ENCODE data around the gene MRPL36.
"Not testable (repeated sequence)": the region's sequence is repeated elsewhere in the genome, so short reads cannot be mapped to it uniquely, and the experiment has no call there.

The MRPL36 gene

GRCh38 chr5:1795506-1795905 is 4.1 kb downstream of the MRPL36 start:
- DNase-seq, result no peak

DNA sequence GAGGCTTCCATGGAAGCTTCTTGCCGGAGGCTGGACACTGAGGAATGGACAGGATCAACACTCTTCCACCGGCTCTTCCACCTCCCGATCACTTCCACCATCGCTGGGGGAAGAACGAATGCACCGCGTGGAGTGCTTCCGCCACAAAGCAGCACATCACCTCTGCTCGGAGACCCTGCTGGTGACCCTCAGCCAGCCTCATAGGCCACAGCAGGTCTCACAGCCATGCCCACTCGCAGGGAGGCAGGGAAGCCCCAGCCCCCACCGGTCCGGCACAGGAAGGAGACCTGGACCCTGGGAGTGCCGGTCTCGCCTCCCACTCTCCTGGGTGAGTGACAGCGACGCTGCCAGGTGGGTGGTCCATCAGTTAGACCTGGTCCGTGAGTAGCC is 4.7 kb downstream of the MRPL36 start:
- DNase-seq, result no peak

- no peak for DNase-seq
Observed at GRCh38 chr5:1793966-1794900, 5.4 kb downstream of the MRPL36 start.

GRCh38 chr5:1793301-1793740 is 6.3 kb downstream of the MRPL36 start:
- no peak for DNase-seq

GRCh38 chr5:1792842-1793266 is 6.8 kb downstream of the MRPL36 start:
- no peak for DNase-seq

- no peak for DNase-seq
Observed at GRCh38 chr5:1791176-1791575, 8.5 kb downstream of the MRPL36 start.

GRCh38 chr5:1789834-1790471 is 9.7 kb downstream of the MRPL36 start:
- no peak for DNase-seq

GRCh38 chr5:1789438-1789833 is 10.2 kb downstream of the MRPL36 start:
- not testable (repeated sequence) for DNase-seq

DNA sequence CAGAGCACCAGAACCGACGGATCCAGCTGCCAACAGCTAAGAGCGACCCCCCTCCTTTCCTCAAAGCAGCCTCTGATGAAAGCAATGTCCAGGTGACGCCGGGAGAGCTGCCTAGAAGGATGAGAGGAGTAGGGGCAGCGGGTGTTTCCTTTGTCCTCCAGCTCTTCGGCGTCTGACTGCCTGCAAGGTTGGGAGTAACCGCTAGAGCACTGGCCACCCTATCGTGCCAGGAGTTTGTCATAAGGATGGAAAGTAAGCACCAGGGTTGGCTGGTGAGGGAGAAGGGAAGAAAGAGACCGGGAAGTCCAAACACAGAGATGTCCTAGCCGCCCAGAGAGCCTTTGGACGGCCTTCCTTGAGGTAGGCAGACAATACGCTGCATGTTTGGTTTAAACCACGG is 10.8 kb downstream of the MRPL36 start:
- DNase-seq, result no peak

DNA sequence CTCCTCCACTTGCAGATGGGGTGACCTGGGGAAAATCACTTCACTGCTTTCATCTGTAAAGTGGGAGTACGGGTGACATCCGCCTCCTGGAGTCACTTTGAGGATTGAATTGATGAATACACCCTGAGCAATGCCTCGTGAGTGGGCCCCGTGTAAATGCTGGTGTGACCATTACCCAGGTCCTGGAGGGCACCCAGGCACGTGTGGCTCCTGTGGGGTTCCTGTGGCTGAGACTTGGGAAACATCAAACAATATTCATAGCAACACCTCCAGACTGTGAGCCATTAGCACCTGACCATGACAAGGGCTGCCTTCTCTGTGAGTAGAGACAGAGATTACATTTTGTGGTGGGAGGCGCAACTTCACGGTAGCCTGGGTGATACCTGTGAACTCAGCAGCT is 11.4 kb downstream of the MRPL36 start:
- DNase-seq, result no peak

DNA sequence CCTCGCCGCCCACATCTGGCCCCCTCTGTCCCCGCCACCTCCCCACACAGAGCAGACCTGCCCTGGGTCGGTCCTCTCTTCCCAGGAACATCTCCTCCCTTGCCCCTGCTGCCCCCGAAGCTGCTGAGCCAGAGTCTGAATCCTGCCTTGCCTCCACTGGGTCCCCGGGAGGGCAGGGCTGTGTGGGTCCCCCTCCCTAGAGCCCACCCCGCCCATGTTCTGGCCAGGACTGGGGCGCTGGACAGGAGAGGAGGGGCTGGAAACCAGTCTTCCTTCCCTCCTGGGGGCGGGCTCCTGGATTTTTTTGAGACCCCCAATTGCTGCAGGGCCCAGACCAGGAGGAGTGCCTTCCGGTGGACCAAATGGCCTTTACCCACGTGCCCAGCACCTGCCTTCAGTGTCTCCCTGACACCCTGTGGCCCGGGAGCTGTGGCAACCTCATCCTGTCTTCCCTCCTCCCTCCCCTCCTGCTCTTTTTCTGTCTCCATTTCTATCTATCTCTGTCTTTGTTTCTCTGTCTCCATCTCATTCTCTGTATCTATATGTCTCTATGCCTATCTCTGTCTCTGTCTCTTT is 12.1 kb downstream of the MRPL36 start:
- DNase-seq, result no peak

GRCh38 chr5:1786621-1787471 is 12.8 kb downstream of the MRPL36 start:
- DNase-seq, result no peak

GRCh38 chr5:1785984-1786383 is 13.7 kb downstream of the MRPL36 start:
- DNase-seq, result no peak

DNA sequence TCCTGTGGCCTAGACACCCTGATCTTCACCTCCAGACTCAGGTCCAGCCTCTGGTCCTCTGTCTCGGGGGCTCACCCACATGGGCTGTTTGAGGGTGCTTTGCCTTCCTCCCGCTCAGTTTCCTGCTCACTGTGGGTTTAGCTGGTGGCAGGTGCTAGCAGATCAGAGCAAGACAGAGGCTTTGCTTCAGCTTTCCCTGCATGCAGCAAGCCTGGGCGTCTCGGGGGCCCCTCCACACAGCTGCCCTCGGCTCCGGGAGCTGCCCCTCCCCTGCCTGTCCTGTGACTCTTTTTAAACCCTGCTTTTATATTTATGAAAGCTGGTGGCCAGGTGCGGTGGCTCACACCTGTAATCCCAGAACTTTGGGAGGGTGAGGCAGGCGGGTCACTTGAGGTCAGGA is 14.6 kb downstream of the MRPL36 start:
- no peak for DNase-seq

GRCh38 chr5:1784197-1785050 is 15.2 kb downstream of the MRPL36 start:
- DNase-seq, result no peak

GRCh38 chr5:1783216-1783554 is 16.5 kb downstream of the MRPL36 start:
- no peak for DNase-seq

GRCh38 chr5:1782385-1783215 is 17.0 kb downstream of the MRPL36 start:
- peak in 1 of 2 experiments; percentile 33 for DNase-seq

- DNase-seq, result no peak
Observed at GRCh38 chr5:1781726-1782384, 17.8 kb downstream of the MRPL36 start.

DNA sequence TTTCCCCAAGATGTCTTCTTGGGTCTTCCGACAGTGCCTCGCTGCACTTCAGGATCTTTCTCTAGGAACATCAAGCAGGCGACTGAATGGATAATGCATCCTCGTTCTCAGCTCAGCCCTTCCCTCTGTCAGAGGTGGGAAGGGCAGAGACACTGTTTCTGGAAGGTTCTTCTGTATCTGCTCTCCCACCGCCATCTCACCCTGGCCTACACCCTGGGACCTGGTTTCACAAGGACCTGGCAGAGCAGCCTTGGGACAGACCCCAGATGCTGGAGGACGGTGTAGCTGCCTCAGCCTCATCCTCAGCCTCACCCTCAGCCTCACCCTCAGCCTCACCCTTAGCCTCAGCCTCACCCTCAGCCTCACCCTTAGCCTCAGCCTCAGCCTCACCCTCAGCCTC is 18.5 kb downstream of the MRPL36 start:
- DNase-seq, result no peak

DNA sequence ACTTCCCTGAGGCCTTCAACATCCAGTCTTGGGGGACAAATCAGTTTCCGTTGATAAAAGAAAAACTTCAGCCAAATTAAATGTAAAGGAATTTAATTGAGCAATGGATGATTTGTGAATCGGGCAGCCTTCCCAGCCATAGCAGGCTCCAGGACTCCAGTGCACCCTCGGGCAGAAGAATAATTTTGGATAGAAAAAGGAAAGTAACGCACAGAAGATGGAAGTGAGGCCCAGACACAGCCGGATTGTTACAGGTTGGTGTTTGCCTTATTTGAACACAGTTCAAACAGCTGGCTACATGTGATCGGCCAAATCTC is 19.1 kb downstream of the MRPL36 start:
- DNase-seq, result no peak

Measured in NCI-H526 (cell line).